ENCODE data around the gene VWA7. TPM values are rescaled to one million over a fixed set of nuclear protein-coding genes. Genes with fewer than 3 reads are reported as not detected.
A peak's percentile ranks its signal among the peaks of the same experiment; 100 is the strongest.
"Not testable (repeated sequence)": the region's sequence is repeated elsewhere in the genome, so short reads cannot be mapped to it uniquely, and the experiment has no call there.

VWA7 gene, protein sequence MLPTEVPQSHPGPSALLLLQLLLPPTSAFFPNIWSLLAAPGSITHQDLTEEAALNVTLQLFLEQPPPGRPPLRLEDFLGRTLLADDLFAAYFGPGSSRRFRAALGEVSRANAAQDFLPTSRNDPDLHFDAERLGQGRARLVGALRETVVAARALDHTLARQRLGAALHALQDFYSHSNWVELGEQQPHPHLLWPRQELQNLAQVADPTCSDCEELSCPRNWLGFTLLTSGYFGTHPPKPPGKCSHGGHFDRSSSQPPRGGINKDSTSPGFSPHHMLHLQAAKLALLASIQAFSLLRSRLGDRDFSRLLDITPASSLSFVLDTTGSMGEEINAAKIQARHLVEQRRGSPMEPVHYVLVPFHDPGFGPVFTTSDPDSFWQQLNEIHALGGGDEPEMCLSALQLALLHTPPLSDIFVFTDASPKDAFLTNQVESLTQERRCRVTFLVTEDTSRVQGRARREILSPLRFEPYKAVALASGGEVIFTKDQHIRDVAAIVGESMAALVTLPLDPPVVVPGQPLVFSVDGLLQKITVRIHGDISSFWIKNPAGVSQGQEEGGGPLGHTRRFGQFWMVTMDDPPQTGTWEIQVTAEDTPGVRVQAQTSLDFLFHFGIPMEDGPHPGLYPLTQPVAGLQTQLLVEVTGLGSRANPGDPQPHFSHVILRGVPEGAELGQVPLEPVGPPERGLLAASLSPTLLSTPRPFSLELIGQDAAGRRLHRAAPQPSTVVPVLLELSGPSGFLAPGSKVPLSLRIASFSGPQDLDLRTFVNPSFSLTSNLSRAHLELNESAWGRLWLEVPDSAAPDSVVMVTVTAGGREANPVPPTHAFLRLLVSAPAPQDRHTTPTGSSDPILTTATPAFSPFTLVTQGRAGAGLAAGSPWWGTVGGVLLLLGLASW
- total RNA-seq = 1 to 10 TPM in 3 of 4 donors, under 1 TPM in 1; 0.49 to 4.8 (median 1.4) TPM

- intact Hi-C loops (cut with DNase I; ENCODE audit: low total_unique reads) = no loop called here
- no peak for TF ChIP-seq POLR2A (IDR thresholded peaks at IDR 0.05)
- TF ChIP-seq, protein P1, sequence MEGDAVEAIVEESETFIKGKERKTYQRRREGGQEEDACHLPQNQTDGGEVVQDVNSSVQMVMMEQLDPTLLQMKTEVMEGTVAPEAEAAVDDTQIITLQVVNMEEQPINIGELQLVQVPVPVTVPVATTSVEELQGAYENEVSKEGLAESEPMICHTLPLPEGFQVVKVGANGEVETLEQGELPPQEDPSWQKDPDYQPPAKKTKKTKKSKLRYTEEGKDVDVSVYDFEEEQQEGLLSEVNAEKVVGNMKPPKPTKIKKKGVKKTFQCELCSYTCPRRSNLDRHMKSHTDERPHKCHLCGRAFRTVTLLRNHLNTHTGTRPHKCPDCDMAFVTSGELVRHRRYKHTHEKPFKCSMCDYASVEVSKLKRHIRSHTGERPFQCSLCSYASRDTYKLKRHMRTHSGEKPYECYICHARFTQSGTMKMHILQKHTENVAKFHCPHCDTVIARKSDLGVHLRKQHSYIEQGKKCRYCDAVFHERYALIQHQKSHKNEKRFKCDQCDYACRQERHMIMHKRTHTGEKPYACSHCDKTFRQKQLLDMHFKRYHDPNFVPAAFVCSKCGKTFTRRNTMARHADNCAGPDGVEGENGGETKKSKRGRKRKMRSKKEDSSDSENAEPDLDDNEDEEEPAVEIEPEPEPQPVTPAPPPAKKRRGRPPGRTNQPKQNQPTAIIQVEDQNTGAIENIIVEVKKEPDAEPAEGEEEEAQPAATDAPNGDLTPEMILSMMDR (IDR thresholded peaks at IDR 0.05) = peak in 1 of 3 donors; percentile 59
- no peak within 1 kb of the TSS for H3K4me3 ChIP-seq (ENCODE audit: low read depth, poor library complexity, severe bottlenecking)
- WGBS, 2 donors = 11 to 13% methylated on average over 13 to 15 of the region's 15 CpGs
- peak; percentile 52 to 91 for DNase-seq (ENCODE audit: low spot score in 2 of 2)
Measured at GRCh38 chr6:31776989-31777666, at the start of gene VWA7. TSS of gene VWA7 (minus strand) at chr6:31777328. CDS start at chr6:31776779, 549 bp downstream.

DNA sequence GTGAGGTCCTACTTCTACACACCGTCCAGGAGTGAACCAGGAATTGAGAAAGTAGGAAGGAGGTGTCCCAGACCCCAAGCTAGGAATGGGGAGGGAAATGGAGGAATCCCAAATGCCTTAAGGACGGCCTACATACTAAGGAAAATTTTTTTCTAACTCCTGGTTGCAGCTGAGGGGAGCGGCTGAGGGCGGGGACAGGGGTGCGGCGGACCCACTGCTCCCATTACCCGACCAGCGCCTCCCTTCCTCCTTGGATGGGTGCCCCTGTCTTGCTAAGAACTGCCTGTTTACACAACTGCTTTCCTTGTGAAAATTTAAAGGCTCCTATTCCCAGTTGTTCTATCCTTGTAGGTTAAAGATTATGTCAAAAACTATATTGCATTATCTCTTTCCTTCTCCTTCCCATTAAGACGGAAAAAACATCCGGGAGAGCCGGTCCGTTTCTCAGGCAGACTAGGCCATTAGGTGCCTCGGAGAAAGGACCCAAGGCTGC is 49.7 kb upstream of the VWA7 start:
- WGBS, 2 donors = 0 to 3% methylated on average over 13 of the region's 13 CpGs
- peak overlapping the region; percentile 12 for H3K4me3 ChIP-seq (ENCODE audit: low read depth, poor library complexity, severe bottlenecking)
- TF ChIP-seq, protein P1 (IDR thresholded peaks at IDR 0.05) = no peak
- TF ChIP-seq POLR2A (IDR thresholded peaks at IDR 0.05) = no peak
- peak; percentile 93 to 98 for DNase-seq (ENCODE audit: low spot score in 2 of 2)
- intact Hi-C loops (cut with DNase I; ENCODE audit: low total_unique reads) = no loop called here

- intact Hi-C loops (cut with DNase I; ENCODE audit: low total_unique reads) = no loop called here
- H3K4me3 ChIP-seq (ENCODE audit: low read depth, poor library complexity, severe bottlenecking) = no peak overlapping the region
- DNase-seq (ENCODE audit: low spot score in 2 of 2) = no peak
- 43 to 44% methylated on average over 4 of the region's 4 CpGs for WGBS, 2 donors
- TF ChIP-seq, protein P1 (IDR thresholded peaks at IDR 0.05) = no peak
Measured at GRCh38 chr6:31825553-31825952, 48.4 kb upstream of the VWA7 start.

DNA sequence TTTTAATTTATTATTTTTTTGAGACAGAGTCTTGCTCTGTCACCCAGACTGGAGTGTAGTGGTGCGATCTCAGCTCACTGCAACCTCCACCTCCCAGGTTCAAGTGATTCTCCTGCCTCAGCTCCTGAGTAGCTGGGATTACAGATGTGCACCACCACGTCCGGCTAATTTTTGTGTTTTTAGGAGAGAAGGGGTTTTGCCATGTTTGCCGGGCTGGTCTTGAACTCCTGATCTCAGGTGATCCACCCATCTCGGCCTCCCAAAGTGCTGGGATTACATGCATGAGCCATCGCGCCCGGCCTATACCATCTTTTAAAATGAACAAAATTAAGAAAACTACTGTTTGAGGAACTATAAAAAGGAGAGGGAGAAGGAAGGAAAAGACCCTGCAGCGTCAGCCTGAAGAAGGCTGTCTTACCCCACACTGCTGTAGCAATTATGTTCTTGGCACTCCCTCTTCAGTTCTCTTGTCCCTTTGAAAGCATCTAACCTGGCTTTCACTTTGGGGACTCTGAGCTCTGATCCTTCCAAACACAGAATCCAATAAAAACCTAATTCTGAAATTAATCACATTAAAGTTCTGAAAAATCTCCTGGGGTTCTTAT is 46.6 kb upstream of the VWA7 start:
- 62 to 72% methylated on average over 9 of the region's 9 CpGs for WGBS, 2 donors
- H3K4me3 ChIP-seq (ENCODE audit: low read depth, poor library complexity, severe bottlenecking); DNase-seq (ENCODE audit: low spot score in 2 of 2); intact Hi-C loops (cut with DNase I; ENCODE audit: low total_unique reads): not testable (repeated sequence)

GRCh38 chr6:31822036-31822821 is 45.1 kb upstream of the VWA7 start:
- WGBS, 2 donors = 1 to 2% methylated on average over 25 of the region's 25 CpGs
- DNase-seq (ENCODE audit: low spot score in 2 of 2) = peak; percentile 88 to 97
- H3K4me3 ChIP-seq (ENCODE audit: low read depth, poor library complexity, severe bottlenecking) = peak overlapping the region; percentile 19
- intact Hi-C loops (cut with DNase I; ENCODE audit: low total_unique reads) = no loop called here
- TF ChIP-seq POLR2A (IDR thresholded peaks at IDR 0.05) = peak in 1 of 2 donors; percentile 50
- TF ChIP-seq, protein P1 (IDR thresholded peaks at IDR 0.05) = no peak
